Measurements from ENCODE around the gene PPP2R2D. TPM values are rescaled to one million over a fixed set of nuclear protein-coding genes. Genes with fewer than 3 reads are reported as not detected.
A peak's percentile ranks its signal among the peaks of the same experiment; 100 is the strongest.

PPP2R2D gene
- total RNA-seq, 1 donor from 2014 or later, result 29.6 TPM

DNA sequence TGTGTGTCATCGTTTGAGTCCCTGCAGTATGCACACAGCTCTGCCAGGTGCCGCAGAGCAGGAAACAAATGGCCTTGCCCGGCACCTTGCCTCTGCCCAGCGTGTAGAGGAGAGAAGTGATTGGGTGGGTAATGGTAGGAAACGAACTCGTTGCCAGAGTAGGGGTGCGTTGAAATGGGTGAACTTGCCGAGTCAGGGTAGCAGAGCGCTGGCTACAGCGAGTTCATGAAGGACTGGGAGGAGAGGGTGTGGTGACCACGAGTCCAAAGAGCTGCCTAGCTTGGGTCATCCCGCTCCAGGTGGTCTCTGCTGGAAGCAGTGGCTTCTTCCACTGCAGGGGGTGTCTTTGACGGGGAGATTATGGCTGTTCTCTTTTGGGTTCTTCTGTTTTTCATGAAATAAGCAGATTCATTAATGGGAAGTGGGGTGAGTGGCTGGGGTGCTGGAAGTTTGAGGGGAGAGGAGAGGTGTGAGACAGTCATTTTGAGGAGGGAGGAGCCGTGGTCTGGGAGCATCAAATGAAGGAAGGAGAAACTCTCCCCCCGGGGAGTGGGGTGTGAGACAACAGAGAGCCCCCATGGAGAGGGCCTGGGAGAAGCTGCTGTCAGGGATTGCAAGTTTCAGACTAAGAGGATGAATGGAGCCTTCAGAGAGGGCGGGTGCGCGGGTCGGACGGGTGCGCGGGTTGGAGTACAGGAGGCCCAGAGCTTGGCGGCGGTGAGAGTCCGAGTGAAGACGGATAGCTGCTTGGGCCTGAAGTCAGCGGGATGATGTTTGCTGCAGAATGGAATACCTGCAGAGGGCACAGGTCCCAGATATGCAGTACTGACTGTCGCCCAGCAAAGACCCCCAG, 26.2 kb downstream of the PPP2R2D start:
- DNase-seq (ENCODE audit: low read depth), result no peak

DNA sequence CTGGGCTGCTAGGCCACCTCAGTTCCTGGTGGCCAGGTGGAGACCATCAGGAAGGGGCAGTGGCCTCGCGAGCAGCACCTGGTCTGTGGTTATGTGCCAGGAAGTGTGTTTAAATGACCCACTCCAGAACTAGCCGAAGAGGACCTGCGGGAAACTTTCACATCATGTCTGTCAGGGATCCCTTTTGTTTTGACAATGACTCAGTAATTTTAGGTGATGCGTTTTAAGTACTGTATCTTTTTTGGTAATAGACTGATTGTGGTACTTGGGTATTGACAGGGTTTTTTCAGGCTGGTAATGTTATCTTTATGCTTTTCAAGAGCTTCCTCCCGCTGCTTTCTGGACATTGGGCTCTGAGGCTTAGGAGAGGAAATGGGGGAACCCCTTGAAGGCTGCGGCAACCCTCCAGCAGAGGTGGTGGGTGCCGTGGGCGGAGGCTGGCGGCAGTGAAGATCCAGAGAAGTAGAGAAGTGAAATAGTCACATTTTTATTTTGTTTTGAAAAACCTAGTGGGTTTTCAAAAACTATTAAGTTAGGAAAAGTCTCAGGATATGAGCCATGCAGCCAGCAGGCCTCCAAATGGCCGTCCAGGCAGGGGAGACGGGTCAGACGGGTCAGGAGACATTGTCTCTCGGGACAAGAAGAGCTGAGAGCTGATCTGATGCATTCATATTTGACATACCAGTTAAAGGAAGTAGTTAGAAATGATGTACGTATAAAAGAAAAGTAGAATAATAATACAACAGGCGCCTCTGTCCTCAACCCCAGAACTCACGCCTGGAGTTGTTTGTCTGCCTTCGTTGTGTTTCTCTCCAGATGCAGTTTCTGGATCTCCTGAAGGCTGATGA, 27.7 kb downstream of the PPP2R2D start:
- no peak for DNase-seq (ENCODE audit: low read depth)

DNA sequence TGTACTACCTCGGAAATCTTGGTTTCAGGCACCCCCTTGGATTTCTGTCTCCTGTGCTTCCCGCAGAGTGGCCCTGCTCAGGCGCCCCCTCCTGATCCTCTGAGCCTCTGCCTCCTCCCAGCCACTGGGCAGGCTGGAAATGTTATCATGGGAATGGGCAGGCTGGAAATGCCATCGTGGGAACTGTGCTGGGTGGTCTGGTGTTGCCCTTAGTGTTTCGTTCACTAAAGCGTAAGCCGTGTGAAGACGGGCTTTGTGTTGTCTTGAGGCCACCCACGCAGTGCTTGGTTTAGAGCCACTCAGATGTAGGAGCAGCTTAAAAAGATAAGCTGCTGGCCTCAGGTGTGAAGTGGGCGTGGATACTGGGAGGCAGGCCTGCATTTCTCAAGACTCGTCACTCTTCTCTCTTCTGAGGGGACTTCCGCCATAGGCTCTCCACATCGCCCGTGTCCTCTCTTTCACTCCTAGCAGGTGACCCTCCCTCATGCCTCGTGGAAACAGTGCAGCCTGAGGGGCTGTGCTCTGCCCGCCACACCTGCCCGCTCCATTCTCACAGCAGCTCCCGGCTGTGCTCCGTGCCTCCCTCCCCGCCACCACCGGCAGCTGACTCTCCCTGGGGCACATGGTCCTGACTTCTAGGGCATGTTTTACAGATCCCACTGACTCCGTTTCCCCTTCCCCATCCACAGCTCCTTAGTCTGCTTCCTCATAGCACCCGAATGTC, 28.5 kb downstream of the PPP2R2D start:
- DNase-seq (ENCODE audit: low read depth), result no peak

DNA sequence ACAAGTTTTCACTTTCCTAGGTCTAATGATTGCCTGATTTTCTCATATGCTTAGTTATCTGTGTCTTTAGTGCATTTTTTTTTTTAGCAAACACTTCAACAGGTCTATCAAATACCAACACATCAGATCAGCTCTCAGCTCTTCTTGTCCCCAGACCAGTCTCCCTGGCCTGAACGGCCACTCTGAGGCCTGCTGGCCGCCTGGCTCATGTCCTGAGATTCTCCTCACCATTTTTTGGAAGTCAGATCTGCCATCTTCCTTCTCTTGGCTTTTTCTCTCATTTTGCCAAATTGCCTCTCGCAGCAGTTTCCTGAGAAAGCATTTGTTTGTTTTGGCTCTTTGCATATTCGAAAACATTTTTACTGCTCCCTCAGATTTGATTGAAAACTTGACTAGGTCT, 29.3 kb downstream of the PPP2R2D start:
- DNase-seq (ENCODE audit: low read depth), result no peak

DNA sequence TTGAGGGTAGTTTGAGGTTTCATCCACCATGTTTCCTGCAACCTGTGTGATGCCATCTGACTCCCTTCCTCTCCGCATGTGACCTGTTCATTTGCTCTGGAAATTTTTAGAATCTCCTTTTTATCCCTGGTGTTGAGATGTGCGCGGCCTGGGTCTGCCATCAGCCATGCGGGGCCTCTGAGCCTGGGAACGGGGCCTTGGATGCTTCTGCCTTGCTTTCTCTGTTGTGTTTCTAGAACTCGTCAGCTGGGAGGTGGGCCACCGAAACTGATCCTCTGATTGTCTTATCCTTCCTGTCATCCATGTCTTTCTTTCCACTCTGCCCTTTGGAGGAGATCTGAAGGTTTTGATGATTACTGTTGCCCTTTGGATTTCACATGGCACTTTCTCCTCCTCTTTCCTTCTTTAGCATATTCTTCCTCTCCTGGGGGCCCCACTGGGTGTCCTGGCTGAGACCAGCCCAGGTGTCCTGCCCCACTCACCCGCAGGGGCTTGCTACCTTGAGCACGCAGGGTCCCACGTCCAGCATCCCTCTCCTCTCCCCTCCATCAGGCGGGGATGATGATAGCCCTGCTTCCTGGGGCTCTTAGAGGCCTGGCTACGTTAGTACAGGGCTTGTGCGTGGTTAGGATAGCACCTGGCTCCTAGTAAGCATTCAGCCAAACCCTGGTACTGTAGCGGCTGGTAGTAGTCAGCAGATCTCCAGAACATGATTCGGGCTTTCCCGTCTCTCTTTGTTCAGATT, 29.9 kb downstream of the PPP2R2D start:
- peak; percentile 9 for DNase-seq (ENCODE audit: low read depth)

DNA sequence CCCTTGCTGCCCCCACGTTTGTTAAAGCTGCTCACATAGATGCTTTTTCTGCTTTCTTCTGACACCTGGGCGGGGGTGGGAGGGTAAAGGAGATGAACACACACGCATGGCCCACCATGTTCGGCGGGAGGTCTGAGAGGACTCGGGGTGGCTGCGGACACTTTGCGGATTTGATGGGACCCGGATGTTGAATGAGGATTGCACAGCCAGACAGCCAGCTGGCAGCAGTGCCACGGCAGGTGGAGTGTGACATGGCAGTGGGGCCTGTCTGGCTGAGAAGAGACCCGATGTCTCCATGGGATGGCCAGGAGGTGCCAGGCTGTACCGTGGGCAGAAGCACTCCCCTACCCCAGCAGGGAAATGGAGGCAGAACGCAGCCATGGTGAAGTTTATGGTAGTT, 31.2 kb downstream of the PPP2R2D start:
- DNase-seq (ENCODE audit: low read depth), result peak; percentile 22

DNA sequence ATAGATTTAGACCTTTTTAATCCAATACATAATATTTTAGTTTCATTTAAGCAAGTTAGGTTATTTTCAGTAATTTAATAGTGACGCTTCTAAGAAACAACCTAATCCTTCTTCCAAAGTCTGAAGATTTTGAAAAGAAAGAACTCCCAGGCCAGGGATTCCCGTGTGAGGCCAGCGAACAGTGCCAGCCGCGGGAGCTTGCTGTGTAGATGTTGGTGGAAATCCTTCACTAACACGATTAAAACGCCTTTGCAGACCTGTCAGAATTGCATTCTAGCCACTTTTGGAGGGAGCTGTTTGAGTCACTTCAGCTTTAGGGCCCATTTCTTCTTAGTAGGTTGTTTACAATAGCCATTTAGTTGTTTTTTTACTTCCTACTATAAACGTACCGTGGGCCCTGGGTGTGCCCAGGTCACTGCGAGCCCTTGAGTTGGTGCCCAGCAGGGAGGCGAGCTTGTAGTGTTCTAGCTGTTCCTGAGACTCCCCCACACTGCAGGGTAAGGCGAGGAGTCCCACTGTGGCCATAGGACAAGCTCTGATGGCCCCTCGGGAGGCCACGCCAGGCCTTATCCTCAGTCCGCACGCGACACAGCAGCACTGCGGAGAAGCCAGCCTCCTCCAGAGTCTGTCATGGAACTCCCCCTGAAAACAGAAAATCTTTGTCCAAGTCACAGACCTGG, 32.3 kb downstream of the PPP2R2D start:
- no peak for DNase-seq (ENCODE audit: low read depth)

DNA sequence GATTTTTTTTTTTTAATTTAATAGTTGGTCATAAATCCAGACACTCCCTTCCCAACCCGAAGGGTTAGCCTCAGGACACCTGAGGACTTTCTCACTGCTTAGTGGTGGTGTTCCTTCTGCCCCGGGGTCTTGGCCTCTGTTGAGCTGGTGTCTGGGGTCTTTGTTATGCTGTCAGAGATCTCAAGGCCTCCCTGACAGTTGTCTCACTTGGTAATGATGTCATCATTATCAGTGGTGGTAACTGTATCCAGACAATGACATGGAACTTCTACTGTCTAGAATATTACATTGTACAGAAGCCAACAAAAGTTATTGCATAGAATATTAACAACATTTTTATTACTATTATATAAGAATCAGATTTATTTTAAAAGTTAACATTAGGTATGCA, 32.9 kb downstream of the PPP2R2D start:
- peak; percentile 13 for DNase-seq (ENCODE audit: low read depth)

DNA sequence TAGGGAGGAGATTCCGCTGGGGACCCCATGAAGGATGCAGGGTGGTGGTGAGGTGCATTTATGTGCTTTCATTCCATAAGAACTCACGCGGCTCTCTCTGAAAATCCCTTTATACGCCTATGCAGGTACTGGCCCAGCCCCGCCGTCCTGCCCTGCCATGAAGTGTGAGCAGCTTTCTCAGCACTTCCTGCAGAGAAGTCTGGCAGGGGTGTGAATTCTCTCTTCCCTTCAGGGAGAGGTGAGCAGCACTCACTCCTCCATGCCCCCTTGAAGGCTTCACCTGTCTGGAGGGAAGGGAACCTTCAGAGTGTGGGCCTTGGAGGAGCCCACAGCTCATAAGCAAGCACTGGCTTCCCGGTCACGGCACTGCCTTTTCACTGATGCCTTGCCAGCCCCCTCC, 34.0 kb downstream of the PPP2R2D start:
- no peak for DNase-seq (ENCODE audit: low read depth)

DNA sequence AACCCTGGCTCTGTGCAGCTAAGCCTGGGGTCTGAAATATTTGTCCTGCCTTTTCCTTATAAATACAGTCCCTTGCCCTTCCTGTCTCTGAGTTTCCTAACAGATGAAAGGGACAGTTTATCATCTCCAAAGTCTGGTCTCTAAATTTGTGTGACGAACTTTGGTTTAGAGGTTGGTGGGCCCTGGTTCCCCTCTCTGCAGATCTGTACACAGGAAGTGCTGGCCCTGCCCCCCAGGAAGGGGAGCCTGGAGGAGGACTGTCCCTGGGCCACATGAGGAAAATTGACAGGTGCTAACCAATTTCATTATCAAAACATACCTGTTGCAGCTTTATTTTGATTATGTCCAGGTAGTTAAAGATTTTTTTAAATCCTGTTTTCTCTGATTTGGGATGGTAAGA, 34.5 kb downstream of the PPP2R2D start:
- no peak for DNase-seq (ENCODE audit: low read depth)

DNA sequence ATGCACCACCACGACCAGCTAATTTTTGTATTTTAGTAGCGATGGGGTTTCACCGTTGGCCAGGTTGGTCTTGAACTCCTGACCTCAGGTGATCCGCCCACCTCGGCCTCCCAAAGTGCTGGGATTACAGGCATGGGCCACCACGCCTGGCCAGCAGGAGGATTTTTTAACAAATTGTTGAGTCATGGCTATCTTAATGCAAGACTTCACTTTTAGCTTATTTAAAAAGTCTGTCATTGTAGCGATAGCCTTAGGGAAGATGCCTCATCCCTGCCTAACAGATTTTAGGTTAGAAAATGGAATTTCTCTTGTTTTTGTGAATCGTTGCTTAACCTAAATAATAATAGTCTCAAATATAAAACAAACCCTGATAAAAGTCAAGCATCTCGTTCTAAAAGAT, 35.5 kb downstream of the PPP2R2D start:
- no peak for DNase-seq (ENCODE audit: low read depth)

DNA sequence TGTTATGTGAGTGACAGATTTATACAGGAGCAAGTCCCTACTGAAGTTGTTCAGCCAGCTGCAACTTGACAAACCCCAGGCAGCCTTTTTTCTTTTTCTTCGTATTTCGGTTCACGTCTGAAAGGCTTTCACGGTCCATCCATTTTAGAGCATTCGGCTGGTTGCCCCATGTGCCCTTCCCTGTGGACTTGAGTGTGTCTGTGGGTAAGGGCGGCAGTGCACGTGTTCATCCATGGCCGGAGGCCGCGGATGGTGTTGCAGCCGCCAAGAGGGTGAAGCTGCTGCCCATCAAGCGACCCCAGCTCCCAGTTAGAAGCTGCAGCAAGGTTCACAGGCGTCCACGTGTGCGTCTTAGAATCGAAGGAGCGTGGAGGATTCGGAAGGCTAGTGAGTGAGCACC, 35.9 kb downstream of the PPP2R2D start:
- DNase-seq (ENCODE audit: low read depth), result no peak

DNA sequence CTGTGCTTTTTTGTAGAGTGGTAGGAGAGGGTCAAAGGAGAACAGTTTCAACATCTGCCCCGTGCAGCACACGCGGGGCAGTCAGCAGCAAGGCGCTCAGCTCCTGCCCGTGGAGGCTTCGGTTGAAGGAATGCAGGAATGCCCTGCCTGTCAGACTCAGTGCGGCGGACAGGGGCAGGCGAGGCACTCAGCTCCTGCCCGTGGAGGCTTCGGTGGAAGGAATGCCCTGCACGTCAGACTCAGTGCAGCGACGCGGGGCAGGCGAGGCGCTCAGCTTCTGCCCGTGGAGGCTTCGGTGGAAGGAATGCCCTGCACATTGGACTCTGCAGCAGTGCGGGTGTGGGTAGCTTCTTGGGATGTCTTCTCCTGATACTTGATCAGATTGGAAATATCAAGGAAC, 37.0 kb downstream of the PPP2R2D start:
- DNase-seq (ENCODE audit: low read depth), result no peak

DNA sequence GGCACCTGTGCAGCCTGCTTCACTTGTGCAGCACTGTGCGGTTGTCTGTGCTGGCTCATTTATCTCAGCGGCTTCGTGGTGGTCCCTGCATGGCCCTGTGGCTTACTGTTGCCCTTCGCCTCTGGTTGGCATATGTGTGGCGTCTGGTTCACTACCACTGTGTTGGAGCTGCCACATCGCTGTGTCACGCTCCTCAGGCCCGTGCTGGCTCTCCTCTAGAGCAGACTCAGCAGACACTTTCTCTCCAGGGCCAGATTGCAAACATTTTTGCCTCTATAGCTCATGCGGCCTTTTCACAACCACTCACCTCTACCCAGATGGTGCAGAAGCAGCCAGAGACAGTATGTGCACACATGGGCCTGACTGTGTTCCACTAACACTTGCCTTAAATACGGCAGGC, 37.9 kb downstream of the PPP2R2D start:
- DNase-seq (ENCODE audit: low read depth), result no peak

DNA sequence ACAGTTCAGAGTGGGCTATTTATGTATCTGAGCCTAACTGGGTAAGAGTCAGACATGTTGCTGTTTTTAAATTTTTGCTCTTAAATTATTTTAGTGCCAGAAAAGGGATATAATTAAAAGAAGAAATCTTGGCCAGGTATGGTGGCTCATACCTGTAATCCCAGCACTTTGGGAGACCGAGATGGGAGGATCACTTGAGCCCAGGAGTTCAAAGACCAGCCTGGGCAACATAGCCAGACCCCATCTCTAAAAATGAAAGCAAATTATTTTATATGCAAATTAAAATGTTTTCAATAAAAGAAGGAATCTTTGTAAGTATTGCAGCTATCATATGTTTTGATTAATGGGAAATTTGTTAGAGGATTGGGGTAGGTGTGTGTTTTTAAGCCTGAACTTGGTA, 41.6 kb downstream of the PPP2R2D start:
- no peak for DNase-seq (ENCODE audit: low read depth)

DNA sequence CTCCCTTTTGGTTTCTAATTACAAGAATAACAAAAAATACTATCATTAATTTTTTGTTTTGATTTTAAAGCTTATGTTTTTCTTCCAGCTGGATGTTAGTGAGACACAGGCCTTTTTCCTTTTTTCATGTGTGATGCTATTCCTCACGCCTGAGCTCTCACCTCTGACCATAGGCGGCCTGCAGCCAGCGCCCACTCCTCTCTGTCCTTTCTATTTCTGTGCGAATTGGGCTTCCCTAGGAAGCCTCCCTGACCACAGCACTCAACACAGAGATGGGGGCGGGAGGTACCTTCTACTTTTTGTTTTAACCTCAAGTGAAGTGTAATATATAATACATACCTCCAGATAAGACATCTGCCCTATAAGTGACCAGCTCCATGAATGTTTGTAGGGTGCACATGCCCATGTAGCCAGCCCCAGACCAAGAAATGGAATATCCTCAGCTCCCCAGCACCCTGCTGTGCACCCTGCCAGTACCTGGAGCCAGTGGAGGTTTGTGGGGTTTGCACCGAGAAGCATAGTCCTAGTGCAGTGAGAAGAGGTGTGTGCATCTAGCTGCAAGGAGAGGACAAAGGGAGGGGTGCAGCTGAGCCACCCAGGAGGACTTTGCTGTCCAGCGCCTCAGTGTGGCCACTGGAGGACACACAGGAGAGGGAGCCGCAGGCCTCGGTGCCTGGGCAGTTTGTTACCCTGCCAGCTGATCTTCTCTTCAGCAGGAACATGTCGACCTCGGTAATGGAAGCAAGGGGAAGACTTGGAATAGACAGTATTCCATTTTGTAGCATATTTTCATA, 42.4 kb downstream of the PPP2R2D start:
- DNase-seq (ENCODE audit: low read depth), result peak; percentile 44

DNA sequence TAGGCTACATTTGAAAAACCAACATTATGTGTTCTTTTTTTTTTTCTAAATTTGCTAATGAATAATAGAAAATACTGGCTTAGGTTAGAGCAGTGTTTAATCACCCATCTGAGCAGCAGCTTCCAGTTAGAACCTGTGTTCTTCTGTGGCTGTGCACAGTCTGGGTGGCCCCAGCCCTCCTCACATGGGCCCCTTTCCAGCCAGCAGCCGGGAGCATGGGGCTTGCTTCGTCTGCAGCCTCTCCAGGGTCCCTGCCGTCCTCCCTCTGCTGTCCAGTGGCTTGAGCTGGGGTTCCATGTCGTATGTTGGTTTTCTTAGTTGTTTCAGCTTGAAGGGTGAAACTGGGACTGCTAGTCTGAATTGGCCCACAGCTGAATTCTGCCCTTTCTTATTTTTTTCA, 43.6 kb downstream of the PPP2R2D start:
- no peak for DNase-seq (ENCODE audit: low read depth)

DNA sequence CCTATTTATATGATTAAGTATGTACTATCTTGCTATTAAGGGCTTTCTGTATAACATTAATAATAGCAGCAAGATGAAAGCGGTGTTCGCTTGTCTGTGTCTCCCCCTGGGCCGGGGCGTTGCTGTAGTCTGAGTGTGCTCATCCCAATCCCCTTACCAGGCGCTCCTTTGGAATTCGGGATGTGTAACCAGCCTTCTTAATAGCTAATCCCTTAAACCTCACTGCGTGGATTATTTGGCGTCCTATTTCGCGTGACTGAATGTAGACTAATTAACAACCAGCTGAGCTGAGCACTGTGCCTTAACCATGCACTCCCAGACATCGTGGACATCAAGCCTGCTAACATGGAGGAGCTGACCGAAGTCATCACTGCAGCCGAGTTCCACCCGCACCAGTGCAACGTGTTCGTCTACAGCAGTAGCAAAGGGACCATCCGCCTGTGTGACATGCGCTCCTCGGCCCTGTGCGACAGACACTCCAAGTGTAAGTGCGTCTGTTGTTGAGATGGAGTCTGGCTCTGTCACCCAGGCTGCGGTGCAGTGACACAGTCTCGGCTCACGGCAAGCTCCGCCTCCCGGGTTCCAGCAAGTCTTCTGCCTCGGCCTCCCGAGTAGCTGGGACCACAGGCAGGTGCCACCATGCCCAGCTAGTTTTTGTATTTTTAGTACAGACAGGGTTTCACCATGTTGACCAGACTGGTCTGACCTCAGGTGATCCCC, 44.3 kb downstream of the PPP2R2D start:
- peak; percentile 7 for DNase-seq (ENCODE audit: low read depth)

DNA sequence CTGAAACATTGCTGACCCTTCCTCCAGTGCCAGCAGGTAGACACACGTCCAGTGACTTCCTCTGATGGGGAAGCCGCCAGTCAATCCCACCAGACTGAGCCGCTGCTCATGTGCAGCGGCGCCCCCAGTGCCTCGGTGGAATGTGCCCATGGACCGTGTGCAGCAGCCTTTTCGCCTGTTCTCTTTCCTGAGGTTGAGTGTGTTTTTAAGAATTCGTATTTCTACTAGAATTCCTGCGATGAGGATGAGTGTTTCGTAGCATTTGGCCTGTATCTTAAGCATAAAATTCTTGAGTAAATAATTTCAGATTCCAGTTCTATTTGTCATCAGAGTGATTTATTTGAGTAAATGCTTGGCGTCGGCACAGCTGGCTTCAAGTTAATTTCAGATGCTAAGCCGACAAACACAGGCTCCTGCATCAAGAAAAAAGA, 45.5 kb downstream of the PPP2R2D start:
- peak; percentile 64 for DNase-seq (ENCODE audit: low read depth)

Measured in myocyte (in vitro differentiated cells).